Mesenchymal stem cell (in vitro differentiated cells and primary cell): ENCODE data around the gene PRKCB.

Experiments used
- DNase-seq: peaks from one replicate; pipeline ENCODE4 v3.0.0-alpha.2; 2013
- H2AFZ ChIP-seq: one replicate; pipeline ENCODE4 v1.6.1; 2013; ENCODE audit warnings: low read depth, mild to moderate bottlenecking, control low read depth, inconsistent platforms, low read length, moderate library complexity
- H2AK5ac ChIP-seq: 2 replicates; pipeline ENCODE4 v1.6.1; 2013; ENCODE audit warnings: low read length, moderate library complexity, mild to moderate bottlenecking, inconsistent platforms; ENCODE audit not compliant: severe bottlenecking
- H2BK120ac ChIP-seq: one replicate; pipeline ENCODE4 v1.6.1; 2013; ENCODE audit warnings: low read depth, mild to moderate bottlenecking, inconsistent platforms, low read length, moderate library complexity
- H2BK12ac ChIP-seq, 2 experiments: one replicate each; pipeline ENCODE4 v1.6.1; 2013; ENCODE audit warnings: inconsistent platforms in 2 of 2, low read length in 2 of 2, mild to moderate bottlenecking in 2 of 2, moderate library complexity in 2 of 2, control low read depth in 1 of 2
- H2BK15ac ChIP-seq: one replicate; pipeline ENCODE4 v1.6.1; 2013; ENCODE audit warnings: mild to moderate bottlenecking, low read depth, inconsistent platforms; ENCODE audit not compliant: poor library complexity, severe bottlenecking
- H2BK5ac ChIP-seq: 2 replicates; pipeline ENCODE4 v1.6.1; 2013; ENCODE audit warnings: low read depth, mild to moderate bottlenecking, low read length, control low read depth, inconsistent platforms; ENCODE audit not compliant: poor library complexity, severe bottlenecking
- H3K14ac ChIP-seq, 2 experiments: one replicate each; pipeline ENCODE4 v1.6.1; 2013; ENCODE audit warnings: inconsistent platforms in 2 of 2, low read length in 2 of 2, control low read depth in 1 of 2, mild to moderate bottlenecking in 1 of 2, moderate library complexity in 1 of 2
- H3K18ac ChIP-seq, 2 experiments: one replicate each; pipeline ENCODE4 v1.6.1; 2013; ENCODE audit warnings: inconsistent platforms in 2 of 2, low read length in 2 of 2, control low read depth in 1 of 2, low read depth in 1 of 2, mild to moderate bottlenecking in 1 of 2
- H3K23ac ChIP-seq, 2 experiments: one replicate each; pipeline ENCODE4 v1.6.1; 2013; ENCODE audit warnings: inconsistent platforms in 2 of 2, low read length in 2 of 2, mild to moderate bottlenecking in 2 of 2, moderate library complexity in 2 of 2, control low read depth in 1 of 2
- H3K27ac ChIP-seq: 2 replicates; pipeline ENCODE4 v1.5.1; 2013; ENCODE audit warnings: mild to moderate bottlenecking, moderate library complexity, low read length, control low read depth, inconsistent platforms; ENCODE audit not compliant: poor library complexity, severe bottlenecking
- H3K27me3 ChIP-seq, 2 experiments: 2 replicates each; pipeline versions ENCODE4 v1.6.1 to v1.7.0; 2013; ENCODE audit warnings: low read length in 2 of 2, mild to moderate bottlenecking in 2 of 2, moderate library complexity in 2 of 2, control low read depth in 1 of 2, inconsistent platforms in 1 of 2; ENCODE audit not compliant: control insufficient read depth in 1 of 2, insufficient read depth in 1 of 2
- H3K36me3 ChIP-seq, 2 experiments: 2 replicates each; pipeline versions ENCODE4 v1.6.1 to v1.7.0; 2013; ENCODE audit warnings: low read length in 2 of 2, control low read depth in 1 of 2, inconsistent platforms in 1 of 2, low read depth in 1 of 2, mild to moderate bottlenecking in 1 of 2; ENCODE audit not compliant: insufficient read depth in 2 of 2, control insufficient read depth in 1 of 2
- H3K4ac ChIP-seq, 2 experiments: one replicate each; pipeline ENCODE4 v1.6.1; 2013; ENCODE audit warnings: inconsistent platforms in 2 of 2, low read length in 2 of 2, mild to moderate bottlenecking in 2 of 2, moderate library complexity in 2 of 2, control low read depth in 1 of 2, low read depth in 1 of 2
- H3K4me1 ChIP-seq: 2 replicates; pipeline ENCODE4 v1.6.1; 2013; ENCODE audit warnings: low read depth, low read length, control low read depth; ENCODE audit not compliant: control insufficient read depth, insufficient read depth
- H3K4me2 ChIP-seq: 2 replicates; pipeline ENCODE4 v1.6.1; 2013; ENCODE audit warnings: low read length, mild to moderate bottlenecking, inconsistent platforms; ENCODE audit not compliant: poor library complexity, severe bottlenecking
- H3K4me3 ChIP-seq, 2 experiments: 2 replicates each; pipeline versions ENCODE4 v1.5.1 to v1.7.0; 2013; ENCODE audit warnings: low read length in 2 of 2, mild to moderate bottlenecking in 2 of 2, control low read depth in 1 of 2, low read depth in 1 of 2; ENCODE audit not compliant: insufficient read depth in 1 of 2
- H3K79me1 ChIP-seq: replicated peaks from 2 replicates; pipeline ENCODE4 v1.6.1; 2013; ENCODE audit warnings: mild to moderate bottlenecking, control low read depth, low read length, inconsistent platforms; ENCODE audit not compliant: poor library complexity, severe bottlenecking
- H3K9ac ChIP-seq: 2 replicates; pipeline ENCODE4 v1.7.0; 2013; ENCODE audit warnings: mild to moderate bottlenecking, low read length, moderate library complexity
- H3K9me3 ChIP-seq: 2 replicates; pipeline ENCODE4 v1.7.0; 2013; ENCODE audit warnings: mild to moderate bottlenecking, low read length; ENCODE audit not compliant: control insufficient read depth
- H4K8ac ChIP-seq: one replicate; pipeline ENCODE4 v1.6.1; 2013; ENCODE audit warnings: inconsistent platforms, mild to moderate bottlenecking, low read length, moderate library complexity
- H4K91ac ChIP-seq: one replicate; pipeline ENCODE4 v1.6.1; 2013; ENCODE audit warnings: mild to moderate bottlenecking, low read length, inconsistent platforms
- WGBS: methylation state at CpG from one replicate; pipeline ENCODE4 v1.1.7; 2013; ENCODE audit warnings: mixed read lengths; 5-methylcytosine and 5-hydroxymethylcytosine counted together

The PRKCB gene

DNA sequence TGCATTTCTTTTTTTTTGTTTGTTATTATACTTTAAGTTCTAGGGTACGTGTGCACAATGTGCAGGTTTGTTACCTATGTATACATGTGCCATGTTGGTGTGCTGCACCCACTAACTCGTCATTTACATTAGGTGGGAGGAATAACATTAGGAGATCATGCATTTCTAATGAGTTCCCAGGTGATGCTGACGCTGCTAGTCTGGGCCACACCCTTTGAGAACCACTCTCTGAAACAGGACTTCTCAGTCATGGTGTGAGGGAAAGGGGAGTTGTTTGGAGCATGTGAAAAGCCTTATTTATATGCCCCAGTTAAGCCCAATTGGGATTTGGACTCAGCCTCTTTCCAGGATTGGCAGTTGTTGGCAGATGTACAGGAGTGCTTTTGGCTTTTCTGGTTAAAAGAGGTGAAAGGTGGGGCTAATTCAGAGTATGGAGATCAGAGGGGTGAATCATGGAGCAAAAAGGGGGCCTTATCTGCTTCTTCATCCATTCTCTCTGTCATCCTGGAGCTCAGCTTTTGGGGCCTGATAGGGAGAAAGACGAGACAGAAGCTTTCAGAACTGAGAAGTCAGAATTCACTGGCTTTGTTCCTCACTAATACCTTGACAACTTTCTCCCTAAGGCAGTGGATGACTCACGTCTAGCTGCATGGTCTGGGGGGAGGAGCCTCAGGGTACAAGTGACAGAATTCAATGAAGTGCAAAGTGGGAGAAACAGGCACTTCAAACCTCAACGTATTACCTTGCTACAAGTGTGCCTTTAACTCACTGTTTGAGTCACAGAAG lies 240.3 kb downstream of the PRKCB start:
- Histone ChIP-seq H2AK5ac (no peak overlapping the region), H3K79me1 (no peaks in the 10 kb centered on the region), H2BK15ac (no peak overlapping the region), H3K4me1 (no peaks in the 10 kb centered on the region), H2BK120ac (no peak overlapping the region), H4K8ac (no peak overlapping the region), H3K23ac (no peak overlapping the region), H3K36me3 (no peaks in the 10 kb centered on the region), H2BK5ac (no peak overlapping the region), H3K4me2 (no peak overlapping the region), H3K9ac (no peak overlapping the region), H3K27ac (no peak overlapping the region), H4K91ac (no peak overlapping the region), H3K27me3 (no peaks in the 10 kb centered on the region), H2AFZ (no peak overlapping the region), H3K4ac (no peak overlapping the region), H2BK12ac (no peak overlapping the region), H3K9me3 (no peaks in the 10 kb centered on the region), H3K14ac (no peak overlapping the region), H3K4me3 (no peak overlapping the region), H3K18ac (no peak overlapping the region)
- no peak for DNase-seq
- WGBS: 25% methylated on average over 6 of the region's 6 CpGs

DNA sequence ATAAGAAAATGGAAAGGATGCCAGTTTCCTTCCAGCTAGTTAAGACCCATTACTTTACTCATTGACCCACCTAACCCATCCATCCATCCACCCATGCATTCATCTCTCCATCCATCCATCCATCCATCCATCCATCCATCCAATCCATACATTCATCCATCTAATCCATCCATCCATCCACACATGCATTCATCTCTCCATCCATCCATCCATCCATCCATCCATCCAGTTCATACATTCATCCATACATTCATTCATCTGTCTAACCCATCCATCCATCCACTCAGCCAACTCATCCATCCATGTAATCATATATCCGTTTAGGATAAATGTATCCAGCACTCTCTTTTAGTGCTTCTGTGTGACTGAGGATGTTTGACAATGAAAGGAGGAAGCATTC lies 241.5 kb downstream of the PRKCB start:
- H3K23ac ChIP-seq: no peak overlapping the region
- no peak overlapping the region for H2BK12ac ChIP-seq
- H4K8ac ChIP-seq: no peak overlapping the region
- H3K18ac ChIP-seq: no peak overlapping the region
- H3K4me2 ChIP-seq: no peak overlapping the region
- no peaks in the 10 kb centered on the region for H3K36me3 ChIP-seq
- no peak overlapping the region for H3K4me3 ChIP-seq
- H3K4me1 ChIP-seq: no peaks in the 10 kb centered on the region
- no peak overlapping the region for H3K4ac ChIP-seq
- H3K79me1 ChIP-seq: no peaks in the 10 kb centered on the region
- DNase-seq: no peak
- H3K27ac ChIP-seq: no peak overlapping the region
- H3K14ac ChIP-seq: no peak overlapping the region
- no peak overlapping the region for H2AK5ac ChIP-seq
- H3K27me3 ChIP-seq: no peaks in the 10 kb centered on the region
- no CpG with 5 or more reads among the region's 1 CpG for WGBS
- H2AFZ ChIP-seq: no peak overlapping the region
- H2BK120ac ChIP-seq: no peak overlapping the region
- no peak overlapping the region for H4K91ac ChIP-seq
- no peak overlapping the region for H3K9ac ChIP-seq
- H2BK15ac ChIP-seq: no peak overlapping the region
- H3K9me3 ChIP-seq: no peaks in the 10 kb centered on the region
- no peak overlapping the region for H2BK5ac ChIP-seq

- Histone ChIP-seq H2BK5ac (no peak overlapping the region), H3K27ac (no peak overlapping the region), H3K4me3 (no peak overlapping the region), H3K23ac (no peak overlapping the region), H2BK120ac (no peak overlapping the region), H3K4me1 (no peaks in the 10 kb centered on the region), H2AK5ac (no peak overlapping the region), H3K4me2 (no peak overlapping the region), H3K18ac (no peak overlapping the region), H4K91ac (no peak overlapping the region), H4K8ac (no peak overlapping the region), H2AFZ (no peak overlapping the region), H2BK15ac (no peak overlapping the region), H3K4ac (no peak overlapping the region), H3K9me3 (no peaks in the 10 kb centered on the region), H3K9ac (no peak overlapping the region), H3K36me3 (no peaks in the 10 kb centered on the region), H3K14ac (no peak overlapping the region), H3K79me1 (no peaks in the 10 kb centered on the region), H2BK12ac (no peak overlapping the region), H3K27me3 (no peaks in the 10 kb centered on the region)
- no peak for DNase-seq
- WGBS: 59% methylated on average over 8 of the region's 8 CpGs
These were observed 242.2 kb downstream of the PRKCB start for GRCh38 chr16:24077966-24078365.

DNA sequence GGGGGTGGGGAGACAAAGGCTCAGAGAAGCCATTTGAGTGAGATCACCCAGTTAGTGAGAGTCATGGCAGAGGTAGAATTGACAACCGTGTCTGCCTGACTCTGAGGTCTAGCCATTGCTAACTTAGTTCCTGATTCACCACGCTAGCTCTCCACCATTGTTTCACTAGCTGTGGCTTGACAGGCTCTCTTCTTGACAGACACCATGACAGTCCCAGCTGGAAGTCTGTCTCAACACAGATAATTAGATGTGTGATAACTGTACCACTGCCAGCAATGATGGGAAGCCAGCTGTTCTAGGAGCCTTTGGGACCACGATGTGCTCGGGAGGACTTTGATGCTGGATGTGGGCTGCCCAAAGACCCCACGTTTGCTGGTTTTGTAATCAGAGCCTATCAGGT lies 249.9 kb downstream of the PRKCB start:
- no peak overlapping the region for H3K18ac ChIP-seq
- no peak overlapping the region for H2AFZ ChIP-seq
- H3K27me3 ChIP-seq: no peaks in the 10 kb centered on the region
- H2BK12ac ChIP-seq: no peak overlapping the region
- no peak overlapping the region for H2BK15ac ChIP-seq
- no peak overlapping the region for H2BK5ac ChIP-seq
- no peak overlapping the region for H3K4me2 ChIP-seq
- H3K9ac ChIP-seq: no peak overlapping the region
- no peak overlapping the region for H2AK5ac ChIP-seq
- no peak overlapping the region for H4K8ac ChIP-seq
- H3K9me3 ChIP-seq: peaks cover 9% of the 10 kb centered on the region
- no peak overlapping the region for H3K4me3 ChIP-seq
- H3K27ac ChIP-seq: no peak overlapping the region
- H3K4ac ChIP-seq: no peak overlapping the region
- no peak for DNase-seq
- no peak overlapping the region for H4K91ac ChIP-seq
- no peak overlapping the region for H3K14ac ChIP-seq
- no peaks in the 10 kb centered on the region for H3K79me1 ChIP-seq
- no peaks in the 10 kb centered on the region for H3K4me1 ChIP-seq
- 58% methylated on average over 5 of the region's 5 CpGs for WGBS
- no peak overlapping the region for H3K23ac ChIP-seq
- no peaks in the 10 kb centered on the region for H3K36me3 ChIP-seq
- no peak overlapping the region for H2BK120ac ChIP-seq
